HFF-Myc (cell line): Measurements from ENCODE around the gene CSHL1.

ENCODE experiments used
- DNase-seq: peaks from one replicate; pipeline ENCODE4 v3.0.0-alpha.2; 2011; ENCODE audit warnings: low read depth; ENCODE audit errors: extremely low read depth
- H3K4me3 ChIP-seq: replicated peaks from 2 replicates; pipeline ENCODE4 v1.5.1; 2011; ENCODE audit warnings: low read depth, mild to moderate bottlenecking, control low read depth, low read length
- TF ChIP-seq, protein P1 (sequence below): IDR thresholded peaks from 2 replicates; pipeline ENCODE4 v1.5.1; 2012; ENCODE audit warnings: mild to moderate bottlenecking, low read depth, low read length, control low read depth; ENCODE audit errors: missing control alignments

The CSHL1 gene

DNA sequence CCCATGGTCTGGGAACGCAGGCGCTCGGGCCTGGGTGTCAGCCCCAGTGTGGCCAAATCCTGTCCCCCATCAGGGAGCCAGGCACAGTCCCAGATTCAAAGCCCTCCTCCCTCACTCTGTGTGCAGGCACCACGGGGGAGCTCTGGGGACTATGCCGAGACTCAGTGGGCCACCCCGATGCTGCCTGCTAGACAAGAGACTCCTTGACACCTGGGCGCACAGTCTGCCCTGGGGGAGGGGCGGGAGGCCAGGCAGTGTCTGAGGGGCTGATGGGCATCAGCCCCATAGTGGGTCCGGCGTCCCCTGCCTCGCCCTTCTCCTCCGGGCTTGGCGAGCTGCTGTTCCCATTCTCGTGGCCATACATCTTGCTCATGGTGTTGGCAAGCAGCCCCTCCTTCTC lies 29.5 kb upstream of the CSHL1 start:
- TF ChIP-seq, protein P1, sequence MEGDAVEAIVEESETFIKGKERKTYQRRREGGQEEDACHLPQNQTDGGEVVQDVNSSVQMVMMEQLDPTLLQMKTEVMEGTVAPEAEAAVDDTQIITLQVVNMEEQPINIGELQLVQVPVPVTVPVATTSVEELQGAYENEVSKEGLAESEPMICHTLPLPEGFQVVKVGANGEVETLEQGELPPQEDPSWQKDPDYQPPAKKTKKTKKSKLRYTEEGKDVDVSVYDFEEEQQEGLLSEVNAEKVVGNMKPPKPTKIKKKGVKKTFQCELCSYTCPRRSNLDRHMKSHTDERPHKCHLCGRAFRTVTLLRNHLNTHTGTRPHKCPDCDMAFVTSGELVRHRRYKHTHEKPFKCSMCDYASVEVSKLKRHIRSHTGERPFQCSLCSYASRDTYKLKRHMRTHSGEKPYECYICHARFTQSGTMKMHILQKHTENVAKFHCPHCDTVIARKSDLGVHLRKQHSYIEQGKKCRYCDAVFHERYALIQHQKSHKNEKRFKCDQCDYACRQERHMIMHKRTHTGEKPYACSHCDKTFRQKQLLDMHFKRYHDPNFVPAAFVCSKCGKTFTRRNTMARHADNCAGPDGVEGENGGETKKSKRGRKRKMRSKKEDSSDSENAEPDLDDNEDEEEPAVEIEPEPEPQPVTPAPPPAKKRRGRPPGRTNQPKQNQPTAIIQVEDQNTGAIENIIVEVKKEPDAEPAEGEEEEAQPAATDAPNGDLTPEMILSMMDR: no peak
- no peak overlapping the region for H3K4me3 ChIP-seq
- DNase-seq: no peak

DNA sequence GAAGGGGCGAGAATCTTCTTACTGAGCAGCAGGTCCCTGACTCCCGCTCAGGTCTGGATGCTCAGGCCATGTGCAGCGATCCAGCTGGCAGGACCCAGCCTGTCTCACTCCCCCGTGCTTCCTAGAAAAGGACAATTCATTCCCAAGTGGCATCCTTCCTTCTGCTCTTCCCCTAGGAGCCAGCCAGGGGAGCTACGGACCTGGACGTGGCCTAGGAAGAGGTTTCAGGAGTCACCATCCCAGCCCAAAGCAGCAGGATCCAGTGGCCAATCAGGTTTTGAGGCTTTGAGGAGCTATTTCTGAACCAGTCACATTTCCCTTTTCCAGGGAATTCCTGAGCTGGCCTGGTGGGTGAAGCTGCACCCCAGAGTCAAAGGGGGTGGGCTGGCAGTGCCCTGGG lies 28.8 kb upstream of the CSHL1 start:
- no peak overlapping the region for H3K4me3 ChIP-seq
- no peak for DNase-seq
- TF ChIP-seq, protein P1: no peak

DNA sequence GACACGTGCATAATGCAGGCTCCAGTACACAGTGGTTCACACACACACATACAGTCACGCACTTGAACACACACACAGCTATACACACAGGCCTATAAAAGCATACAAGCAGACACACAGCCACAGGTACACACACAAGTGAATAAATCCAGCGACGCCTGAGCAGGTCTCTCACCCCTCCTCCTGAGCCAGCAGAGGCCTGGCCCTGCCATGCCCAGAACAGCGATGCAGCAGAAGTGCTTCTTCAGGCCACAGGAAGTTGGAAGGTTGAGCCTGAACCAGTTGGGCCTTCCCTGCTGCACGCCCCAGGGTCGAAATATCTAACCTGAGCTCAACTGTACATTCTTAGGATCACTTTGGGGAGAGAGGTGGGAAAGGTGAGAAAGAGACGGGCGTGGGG lies 28.3 kb upstream of the CSHL1 start:
- TF ChIP-seq, protein P1: no peak
- H3K4me3 ChIP-seq: no peak overlapping the region
- DNase-seq: no peak

DNA sequence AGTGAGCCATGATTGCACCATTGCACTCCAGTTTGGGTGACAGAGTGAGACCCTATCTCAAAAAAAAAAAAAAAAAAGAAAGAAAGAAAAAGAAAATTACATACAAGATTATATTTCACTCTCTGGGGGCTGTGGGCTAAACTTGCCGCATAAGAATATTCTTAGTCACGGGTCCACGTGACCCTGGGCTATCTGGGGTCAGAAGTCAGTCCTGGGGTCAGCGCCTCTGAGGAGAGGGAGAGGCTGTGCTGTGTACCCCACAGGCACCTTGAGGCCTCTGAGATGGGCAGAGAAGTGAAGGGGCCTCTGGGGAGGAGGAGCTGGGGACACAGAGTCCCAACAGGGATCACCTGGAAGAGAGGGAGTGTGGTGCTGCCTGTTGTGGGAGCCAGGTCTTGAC lies 26.9 kb upstream of the CSHL1 start:
- no peak for DNase-seq
- TF ChIP-seq, protein P1: no peak
- no peak overlapping the region for H3K4me3 ChIP-seq

DNA sequence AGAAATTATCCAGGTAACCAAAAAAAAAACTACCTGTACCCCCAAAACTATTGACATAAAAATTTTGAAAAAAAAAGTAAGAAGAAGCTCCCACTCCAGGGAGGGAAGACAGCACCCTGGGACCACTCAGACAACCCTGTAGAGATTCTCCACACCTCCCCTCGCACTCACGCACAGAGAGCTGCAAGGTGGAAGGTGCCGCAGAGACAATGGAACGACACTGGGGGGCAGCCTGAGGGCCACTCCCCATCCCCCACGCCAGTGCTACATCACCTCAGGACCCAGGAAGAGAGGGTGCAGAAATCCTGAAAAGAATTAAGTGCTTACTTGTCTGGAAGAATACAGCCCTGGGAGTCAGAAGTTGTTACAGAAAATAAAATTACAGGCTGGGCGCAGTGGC lies 26.3 kb upstream of the CSHL1 start:
- DNase-seq: no peak
- TF ChIP-seq, protein P1: no peak
- H3K4me3 ChIP-seq: no peak overlapping the region

DNA sequence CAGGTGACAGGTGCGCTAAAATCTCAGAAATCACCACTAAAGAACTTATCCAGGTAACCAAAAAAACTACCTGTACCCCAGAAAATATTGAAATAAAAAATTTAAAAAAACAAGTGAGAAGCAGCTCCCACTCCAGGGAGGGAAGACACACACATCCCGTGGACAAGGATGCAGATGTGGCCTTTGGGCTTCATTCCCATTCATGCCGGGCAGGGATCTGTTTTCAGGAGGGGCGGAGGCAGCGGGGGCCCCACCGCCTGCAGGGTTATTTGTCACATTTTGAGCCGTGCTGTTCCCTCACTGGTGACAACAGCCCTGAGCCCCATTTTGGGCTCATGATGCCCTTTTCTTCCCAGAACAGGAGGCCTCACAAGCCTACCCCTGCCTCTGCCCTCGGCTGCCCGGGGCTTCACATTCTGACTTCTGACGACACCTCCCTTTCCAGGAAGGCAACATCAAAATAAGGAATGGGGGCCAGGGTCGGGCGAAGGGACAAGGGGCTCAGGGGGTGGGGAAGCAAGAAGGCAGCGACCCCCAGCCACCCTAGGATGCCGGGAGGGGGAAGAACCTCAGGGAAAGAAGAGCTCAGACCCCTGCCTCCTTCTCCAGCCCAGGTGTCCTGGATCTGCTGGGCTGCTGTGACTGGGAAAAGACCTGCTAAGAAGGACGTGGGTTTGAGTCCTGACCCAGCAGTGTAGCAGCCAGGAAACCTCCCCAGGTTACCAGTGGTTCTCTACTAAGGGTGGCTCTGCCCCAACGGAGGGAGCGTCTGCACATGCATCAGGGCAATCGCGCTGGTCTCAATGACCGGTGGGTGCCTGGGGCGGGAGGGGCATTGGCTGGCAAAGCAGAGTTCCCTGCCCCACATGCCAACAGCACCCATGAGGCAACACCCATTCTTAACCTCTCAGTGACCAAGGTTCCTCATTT lies 23.4 kb upstream of the CSHL1 start:
- TF ChIP-seq, protein P1: no peak
- DNase-seq: no peak
- H3K4me3 ChIP-seq: no peak overlapping the region
